HEK293T (cell line): ENCODE data around the gene ZNRF3.
A peak's percentile ranks its signal among the peaks of the same experiment; 100 is the strongest.
"Not testable (repeated sequence)": the region's sequence is repeated elsewhere in the genome, so short reads cannot be mapped to it uniquely, and the experiment has no call there.

Experiments used
- CTCF ChIA-PET: fragments of 350-600 bp; formaldehyde crosslinking; extraction: SDS; loops from one replicate; lab custom pipeline; 2021; ENCODE audit warnings: antibody characterized with exemption, inconsistent platforms; lab: Yijun Ruan, JAX
- POLR2A ChIA-PET: fragments of 350-600 bp; formaldehyde crosslinking; extraction: SDS; loops from one replicate; lab custom pipeline; 2020; ENCODE audit warnings: antibody characterized with exemption, inconsistent platforms; lab: Yijun Ruan, JAX
- DNase-seq: peaks from one replicate; pipeline ENCODE4 v3.0.0; 2012; ENCODE audit warnings: mixed read lengths; ENCODE audit errors: extremely low spot score
- ARNT ChIP-seq: fragments of 450-650 bp; IDR thresholded peaks from 2 replicates; pipeline ENCODE4 v1.6.1; 2017; ENCODE audit warnings: mild to moderate bottlenecking
- BHLHE40 ChIP-seq: fragments of 450-650 bp; IDR thresholded peaks from 2 replicates; pipeline ENCODE4 v1.6.1; 2016; ENCODE audit warnings: mild to moderate bottlenecking, moderate library complexity, borderline replicate concordance
- CTBP1 ChIP-seq: fragments of 450-650 bp; IDR thresholded peaks from 2 replicates; pipeline ENCODE4 v1.6.1; 2016; ENCODE audit warnings: borderline replicate concordance
- ELF4 ChIP-seq: fragments of 450-650 bp; IDR thresholded peaks from 2 replicates; pipeline ENCODE4 v1.6.1; 2017; ENCODE audit warnings: antibody characterized with exemption
- FOXA1 ChIP-seq: fragments of 450-650 bp; IDR thresholded peaks from 2 replicates; pipeline ENCODE4 v1.6.1; 2016; ENCODE audit warnings: mild to moderate bottlenecking
- FOXK2 ChIP-seq: fragments of 450-650 bp; IDR thresholded peaks from 2 replicates; pipeline ENCODE4 v1.6.1; 2016; ENCODE audit warnings: mild to moderate bottlenecking
- FOXM1 ChIP-seq: fragments of 450-650 bp; IDR thresholded peaks from 2 replicates; pipeline ENCODE4 v1.6.1; 2017; ENCODE audit warnings: mild to moderate bottlenecking, borderline replicate concordance
- HDGF ChIP-seq: fragments of 450-650 bp; IDR thresholded peaks from 2 replicates; pipeline ENCODE4 v1.6.1; 2017; ENCODE audit warnings: antibody characterized with exemption, borderline replicate concordance
- L3MBTL2 ChIP-seq: fragments of 450-650 bp; conservative IDR thresholded peaks from 2 replicates; pipeline ENCODE4 v1.6.1; 2016; ENCODE audit warnings: mild to moderate bottlenecking
- LEF1 ChIP-seq: fragments of 450-650 bp; IDR thresholded peaks from 2 replicates; pipeline ENCODE4 v1.6.1; 2017; ENCODE audit warnings: mild to moderate bottlenecking, borderline replicate concordance
- NFRKB ChIP-seq: fragments of 450-650 bp; IDR thresholded peaks from 2 replicates; pipeline ENCODE4 v1.6.1; 2016; ENCODE audit warnings: mild to moderate bottlenecking, moderate library complexity
- SP1 ChIP-seq: fragments of 450-650 bp; IDR thresholded peaks from 2 replicates; pipeline ENCODE4 v1.6.1; 2017
- SUZ12 ChIP-seq: fragments of 450-650 bp; IDR thresholded peaks from 2 replicates; pipeline ENCODE4 v1.6.1; 2016; ENCODE audit warnings: mild to moderate bottlenecking
- TARDBP ChIP-seq: fragments of 450-650 bp; IDR thresholded peaks from 2 replicates; pipeline ENCODE4 v1.6.1; 2016
- ZNF384 ChIP-seq: fragments of 450-650 bp; IDR thresholded peaks from 2 replicates; pipeline ENCODE4 v1.6.1; 2016
- TF ChIP-seq, protein P1 (sequence below): fragments of 450-650 bp; IDR thresholded peaks from 2 replicates; pipeline ENCODE4 v1.6.1; 2016

Gene ZNRF3

DNA sequence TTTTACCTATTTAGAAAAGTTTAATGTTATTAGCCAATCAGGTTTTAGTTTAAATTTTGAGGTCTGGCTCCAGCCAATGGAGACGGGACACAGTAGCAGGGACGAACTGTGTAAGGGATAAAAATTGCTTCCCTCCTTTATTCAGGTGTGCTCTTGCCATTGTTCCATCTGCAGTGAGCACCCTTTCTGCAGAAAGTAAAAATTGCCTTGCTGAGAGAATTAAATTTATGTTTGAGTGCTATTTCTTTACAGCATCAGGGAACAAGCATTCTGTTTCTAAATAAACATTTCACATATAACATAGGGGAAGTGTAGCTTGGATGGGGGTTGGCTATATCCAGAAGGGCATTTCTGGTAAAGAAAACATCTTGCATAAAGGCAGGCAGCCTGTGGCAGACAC, 36.4 kb upstream of the ZNRF3 start:
- ChIA-PET POLR2A (no interaction called here), CTCF (interaction anchor here (0.7 kb wide), 1 partner anchor 28 kb away, joined by 3 read pairs; no protein-coding TSS in a partner anchor)
- no peak for TF ChIP-seq FOXM1
- no peak for TF ChIP-seq NFRKB
- TF ChIP-seq FOXK2 = no peak
- TF ChIP-seq CTBP1 = no peak
- no peak for DNase-seq

DNA sequence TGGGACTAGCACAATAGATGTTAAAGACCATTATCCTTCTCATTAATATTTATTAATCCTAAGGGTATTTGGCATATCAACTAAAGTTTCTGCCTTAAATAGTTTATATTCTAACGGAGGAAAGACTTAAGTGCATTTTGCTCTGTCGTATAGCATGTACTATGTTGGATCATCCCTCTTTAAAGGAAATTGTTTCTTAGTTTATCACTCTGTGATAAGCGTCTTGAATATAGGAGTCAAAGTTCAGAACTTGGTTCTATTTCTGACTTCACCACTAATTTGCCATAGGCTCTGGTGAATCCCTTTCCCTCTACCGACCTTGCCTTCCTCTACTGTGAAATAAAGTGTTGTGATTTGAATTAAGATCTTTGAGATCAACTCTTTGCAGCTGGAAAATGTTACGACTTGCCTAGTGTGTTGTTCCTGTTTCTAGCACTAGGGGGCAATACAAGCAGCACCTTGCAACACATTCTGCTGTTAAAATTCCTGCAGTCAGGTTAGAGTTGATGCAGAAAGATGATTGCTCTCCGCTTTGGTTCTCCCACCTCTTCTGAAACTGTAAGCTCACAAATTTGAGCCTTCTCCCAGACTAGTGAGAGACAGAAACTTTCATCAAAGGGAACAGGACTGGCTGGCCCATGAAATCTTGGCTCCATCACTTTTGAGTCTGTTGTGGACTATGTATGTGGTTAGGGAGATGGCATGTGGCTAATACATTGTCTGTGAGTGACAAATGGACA, 27.8 kb upstream of the ZNRF3 start:
- peak; percentile 83 for DNase-seq
- ChIA-PET POLR2A (no interaction called here), CTCF (interaction anchor here (0.6 to 1.5 kb wide), 3 partner anchors 175 to 298 kb away, joined by 3 to 23 read pairs (median 5); no protein-coding TSS in a partner anchor)
- no peak for TF ChIP-seq HDGF
- no peak for TF ChIP-seq ELF4
- no peak for TF ChIP-seq SUZ12
- TF ChIP-seq BHLHE40 = no peak
- TF ChIP-seq, protein P1, sequence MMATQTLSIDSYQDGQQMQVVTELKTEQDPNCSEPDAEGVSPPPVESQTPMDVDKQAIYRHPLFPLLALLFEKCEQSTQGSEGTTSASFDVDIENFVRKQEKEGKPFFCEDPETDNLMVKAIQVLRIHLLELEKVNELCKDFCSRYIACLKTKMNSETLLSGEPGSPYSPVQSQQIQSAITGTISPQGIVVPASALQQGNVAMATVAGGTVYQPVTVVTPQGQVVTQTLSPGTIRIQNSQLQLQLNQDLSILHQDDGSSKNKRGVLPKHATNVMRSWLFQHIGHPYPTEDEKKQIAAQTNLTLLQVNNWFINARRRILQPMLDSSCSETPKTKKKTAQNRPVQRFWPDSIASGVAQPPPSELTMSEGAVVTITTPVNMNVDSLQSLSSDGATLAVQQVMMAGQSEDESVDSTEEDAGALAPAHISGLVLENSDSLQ = no peak

DNA sequence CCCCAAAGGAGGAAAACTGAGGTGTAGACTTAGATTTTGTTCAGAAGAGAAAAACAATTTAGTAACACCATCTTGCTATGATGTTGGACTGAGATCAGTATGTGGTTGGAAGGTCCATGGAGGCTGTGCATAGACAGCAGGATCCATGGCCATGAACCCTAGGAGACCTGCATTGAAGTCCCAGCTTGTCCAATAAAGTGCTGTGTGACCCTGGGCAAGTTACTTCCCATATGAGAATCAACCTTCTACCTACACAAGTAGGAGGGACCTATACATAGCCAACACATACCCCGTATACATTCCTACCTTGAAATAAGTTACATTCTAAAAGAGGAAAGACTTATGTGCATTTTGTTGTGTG, 27.3 kb upstream of the ZNRF3 start:
- TF ChIP-seq BHLHE40 (no peak), SUZ12 (no peak), LEF1 (no peak), ARNT (no peak), L3MBTL2 (no peak), NFRKB (no peak), FOXK2 (no peak), HDGF (no peak), SP1 (no peak), ELF4 (no peak), CTBP1 (no peak), FOXM1 (no peak), ZNF384 (no peak), FOXA1 (no peak), TARDBP (no peak)
- TF ChIP-seq, protein P1 = no peak
- POLR2A ChIA-PET = no interaction called here
- no peak for DNase-seq
- CTCF ChIA-PET = interaction anchor here (1.5 kb wide), 2 partner anchors 184 to 298 kb away, joined by 5 to 23 read pairs; no protein-coding TSS in a partner anchor

DNA sequence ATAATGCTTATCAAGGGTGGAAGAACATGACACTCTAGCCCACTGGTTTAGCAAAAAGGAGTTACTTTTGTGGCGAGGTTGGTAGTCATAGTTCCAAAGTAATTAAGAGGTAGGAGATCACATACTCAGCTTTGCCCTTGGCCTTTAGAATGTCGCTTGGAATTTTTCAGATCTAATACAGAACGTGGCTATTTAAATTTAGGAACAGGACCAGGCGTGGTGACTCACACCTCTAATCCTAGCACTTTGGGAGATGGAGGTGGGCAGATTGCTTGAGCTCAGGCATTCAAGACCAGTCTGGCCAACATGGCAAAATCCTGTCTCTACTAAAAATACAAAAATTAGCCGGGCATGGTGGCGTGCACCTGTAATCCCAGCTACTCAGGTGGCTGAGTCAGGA, 26.1 kb upstream of the ZNRF3 start:
- no peak for DNase-seq
- no peak for TF ChIP-seq HDGF
- TF ChIP-seq LEF1 = no peak
- TF ChIP-seq TARDBP = no peak
- TF ChIP-seq L3MBTL2 = no peak
- no peak for TF ChIP-seq ZNF384
- TF ChIP-seq BHLHE40 = no peak
- no peak for TF ChIP-seq FOXA1
- ChIA-PET POLR2A (no interaction called here), CTCF (interaction anchor here (0.7 to 1.0 kb wide), 2 partner anchors 106 to 184 kb away, joined by 3 to 4 read pairs; no protein-coding TSS in a partner anchor)

DNA sequence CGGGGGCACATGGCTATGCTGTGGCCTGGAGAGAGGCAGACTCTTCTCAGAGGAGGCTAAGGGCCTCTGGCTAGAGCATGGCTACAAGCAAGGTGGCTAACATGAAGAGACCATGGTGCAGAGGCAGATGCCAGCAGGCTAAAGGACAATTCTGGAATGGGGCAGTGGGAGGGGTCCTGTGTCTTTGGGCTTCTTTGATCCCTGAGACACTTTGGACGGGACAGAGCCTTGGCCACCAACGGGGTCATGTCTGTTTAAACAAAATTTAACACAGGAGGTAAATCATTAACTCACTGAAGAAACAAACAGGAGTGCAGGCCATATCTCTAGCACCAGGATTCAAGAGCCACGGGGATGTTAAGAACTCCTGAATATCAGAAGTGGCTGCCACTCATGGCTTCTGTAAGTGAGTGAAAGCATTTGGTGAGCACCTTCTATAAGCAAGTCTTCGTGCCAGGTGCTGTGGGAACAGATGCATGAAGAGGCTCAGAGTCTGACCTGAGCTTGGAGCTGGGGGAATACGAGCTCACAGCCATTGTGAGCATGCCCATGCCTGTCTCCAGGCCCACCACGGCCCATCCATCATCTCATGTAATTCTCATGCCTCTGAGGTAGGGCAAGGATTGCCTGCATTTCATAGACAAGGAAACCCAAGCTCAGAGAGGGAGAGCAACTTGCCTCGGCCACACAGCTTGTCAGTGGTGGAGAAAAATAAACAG, 18.3 kb upstream of the ZNRF3 start:
- ChIA-PET CTCF (no interaction called here), POLR2A (interaction anchor here (0.6 kb wide), 1 partner anchor 16 kb away, joined by 3 read pairs; no protein-coding TSS in a partner anchor)

DNA sequence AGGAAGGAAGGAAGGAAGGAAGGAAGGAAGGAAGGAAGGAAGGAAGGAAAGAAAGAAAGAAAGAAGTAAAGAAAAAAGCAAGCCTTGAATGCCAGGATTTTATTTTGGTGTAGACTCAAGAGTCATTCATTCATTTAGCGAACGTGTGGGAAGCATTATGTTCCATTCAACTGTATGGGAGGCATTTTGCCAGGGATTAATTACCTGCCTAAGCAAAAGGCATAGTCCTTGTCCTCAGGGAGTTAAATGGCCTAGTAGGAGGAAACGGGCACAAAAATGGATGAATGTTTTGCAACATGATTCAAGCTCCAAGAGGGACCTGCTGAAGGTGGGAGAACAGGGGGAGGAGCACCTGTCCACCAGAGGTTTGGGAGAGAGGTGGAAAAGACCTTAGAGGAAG, 16.2 kb upstream of the ZNRF3 start:
- POLR2A ChIA-PET = no interaction called here
- no peak for TF ChIP-seq BHLHE40
- TF ChIP-seq SUZ12 = no peak
- TF ChIP-seq SP1 = no peak
- TF ChIP-seq NFRKB = no peak
- no peak for TF ChIP-seq L3MBTL2
- TF ChIP-seq TARDBP = no peak
- TF ChIP-seq FOXA1 = no peak
- TF ChIP-seq CTBP1 = no peak
- TF ChIP-seq, protein P1 = no peak
- TF ChIP-seq ARNT = no peak
- no peak for TF ChIP-seq ZNF384
- DNase-seq = no peak
- CTCF ChIA-PET = no interaction called here

More for the DNA sequence above, 18.3 kb upstream of the ZNRF3 start:
- no peak for TF ChIP-seq LEF1
- TF ChIP-seq HDGF = no peak
- no peak for TF ChIP-seq BHLHE40
- no peak for TF ChIP-seq ARNT
- TF ChIP-seq ELF4 = no peak
- no peak for TF ChIP-seq SUZ12
- no peak for TF ChIP-seq TARDBP
- TF ChIP-seq CTBP1 = no peak
- no peak for TF ChIP-seq ZNF384
- no peak for TF ChIP-seq L3MBTL2
- no peak for TF ChIP-seq FOXK2
- no peak for DNase-seq

DNA sequence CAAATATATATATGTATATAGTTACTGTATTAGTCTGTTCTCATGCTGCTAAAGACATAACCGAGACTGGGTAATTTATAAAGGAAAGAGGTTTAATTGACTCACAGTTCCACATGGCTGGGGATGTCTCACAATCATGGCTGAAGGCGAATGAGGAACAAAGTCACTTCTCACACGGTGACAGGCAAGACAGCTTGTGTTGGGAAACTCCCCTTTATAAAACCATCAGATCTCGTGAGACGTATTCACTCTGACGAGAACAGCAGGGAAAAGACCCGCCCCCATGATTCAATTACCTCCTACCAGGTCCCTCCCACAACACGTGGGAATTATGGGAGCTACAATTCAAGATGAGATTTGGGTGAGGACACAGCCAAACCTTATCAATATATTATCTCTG, 15.0 kb upstream of the ZNRF3 start:
- DNase-seq, POLR2A ChIA-PET: not testable (repeated sequence)
- CTCF ChIA-PET = interaction anchor here (0.6 to 0.7 kb wide), 3 partner anchors 37 to 1036 kb away, joined by 3 to 4 read pairs (median 4); no protein-coding TSS in a partner anchor
